ENCODE data around the gene MPP2.

- TF ChIP-seq POLR2A (IDR thresholded peaks at IDR 0.05; ENCODE audit: insufficient read depth in 1 of 2, low read depth in 2 of 2, low read length in 2 of 2) (no peak), POLR2AphosphoS2 (IDR thresholded peaks at IDR 0.05; ENCODE audit: low read depth, low read length) (no peak), CTCF (CRISPR knock-in tag; IDR thresholded peaks at IDR 0.05) (no peak)
Observed at GRCh38 chr17:43874293-43874692, 33.0 kb downstream of the MPP2 start.

Measured in HepG2 (cell line).